ENCODE data around the gene CDX1. TPM values are rescaled to one million over a fixed set of nuclear protein-coding genes. Genes with fewer than 3 reads are reported as not detected.

CDX1 gene
- total RNA-seq = not detected

DNA sequence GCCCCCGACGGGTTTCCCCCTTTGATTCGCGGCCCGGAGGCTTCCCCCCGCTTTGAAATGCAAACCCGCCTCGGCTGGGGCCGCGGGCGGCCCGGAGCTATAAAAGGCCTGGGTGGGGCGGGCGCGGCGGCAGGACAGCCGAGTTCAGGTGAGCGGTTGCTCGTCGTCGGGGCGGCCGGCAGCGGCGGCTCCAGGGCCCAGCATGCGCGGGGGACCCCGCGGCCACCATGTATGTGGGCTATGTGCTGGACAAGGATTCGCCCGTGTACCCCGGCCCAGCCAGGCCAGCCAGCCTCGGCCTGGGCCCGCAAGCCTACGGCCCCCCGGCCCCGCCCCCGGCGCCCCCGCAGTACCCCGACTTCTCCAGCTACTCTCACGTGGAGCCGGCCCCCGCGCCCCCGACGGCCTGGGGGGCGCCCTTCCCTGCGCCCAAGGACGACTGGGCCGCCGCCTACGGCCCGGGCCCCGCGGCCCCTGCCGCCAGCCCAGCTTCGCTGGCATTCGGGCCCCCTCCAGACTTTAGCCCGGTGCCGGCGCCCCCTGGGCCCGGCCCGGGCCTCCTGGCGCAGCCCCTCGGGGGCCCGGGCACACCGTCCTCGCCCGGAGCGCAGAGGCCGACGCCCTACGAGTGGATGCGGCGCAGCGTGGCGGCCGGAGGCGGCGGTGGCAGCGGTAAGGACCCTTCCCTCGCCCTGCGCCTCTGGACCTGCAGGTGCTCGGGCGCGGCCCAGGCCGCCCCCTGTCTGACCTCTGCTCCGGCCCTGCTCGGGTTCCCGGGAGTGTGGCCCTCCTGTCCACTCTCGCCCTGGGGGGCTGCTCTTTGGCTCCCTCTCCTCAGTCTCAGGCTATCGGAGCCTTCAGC lies at the start of gene CDX1:
Gene CDX1, plus strand, starts transcription at position 129 of the 862 bp plus-strand sequence. Its CDS starts 99 bp downstream, at position 228.
- ChIA-PET POLR2A (no interaction called here), CTCF (interaction anchor here (1.5 kb wide), 1 partner anchor 52 kb away, joined by 3 read pairs; no protein-coding TSS in a partner anchor)

DNA sequence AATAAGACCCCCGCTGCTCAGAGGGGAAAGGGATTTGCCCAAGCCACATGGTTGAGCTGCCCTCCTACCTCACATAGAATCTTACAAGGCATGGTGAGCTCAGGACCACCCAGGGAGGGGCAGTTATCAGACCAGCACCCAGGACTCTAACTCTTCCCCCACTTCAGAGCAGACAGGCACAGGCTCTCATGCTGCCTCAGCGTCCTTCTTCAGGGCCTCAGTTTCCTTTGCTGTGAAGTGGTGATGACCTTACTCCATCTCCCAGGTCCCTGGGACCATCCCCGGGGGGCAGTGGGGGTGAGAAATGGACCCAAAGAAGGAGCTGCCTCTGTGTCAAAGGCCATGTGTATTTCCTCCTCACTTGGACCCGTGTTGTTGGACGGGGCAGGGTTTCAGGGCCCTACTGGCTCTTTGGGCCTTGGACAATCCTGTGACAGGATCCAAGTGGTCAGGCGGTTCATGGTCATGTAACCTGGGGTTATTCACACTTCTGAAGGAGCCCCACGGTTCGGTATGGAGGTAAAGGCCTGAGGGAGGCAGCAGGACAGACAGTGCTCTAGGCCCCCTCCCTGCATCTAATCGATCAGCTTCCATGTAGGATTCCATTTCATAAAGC lies 48.5 kb upstream of the CDX1 start:
- ChIA-PET POLR2A (interaction anchor here (0.5 kb wide), 1 partner anchor 386 kb away, joined by 3 read pairs; no protein-coding TSS in a partner anchor), CTCF (interaction anchor here (1.5 kb wide), 1 partner anchor 100 kb away, joined by 5 read pairs; no protein-coding TSS in a partner anchor)

GRCh38 chr5:150118561-150119229 lies 47.9 kb upstream of the CDX1 start:
- POLR2A ChIA-PET = interaction anchor here (0.5 kb wide), 1 partner anchor 387 kb away, joined by 3 read pairs; no protein-coding TSS in a partner anchor
- CTCF ChIA-PET = interaction anchor here (1.5 kb wide), 1 partner anchor 100 kb away, joined by 5 read pairs; no protein-coding TSS in a partner anchor

DNA sequence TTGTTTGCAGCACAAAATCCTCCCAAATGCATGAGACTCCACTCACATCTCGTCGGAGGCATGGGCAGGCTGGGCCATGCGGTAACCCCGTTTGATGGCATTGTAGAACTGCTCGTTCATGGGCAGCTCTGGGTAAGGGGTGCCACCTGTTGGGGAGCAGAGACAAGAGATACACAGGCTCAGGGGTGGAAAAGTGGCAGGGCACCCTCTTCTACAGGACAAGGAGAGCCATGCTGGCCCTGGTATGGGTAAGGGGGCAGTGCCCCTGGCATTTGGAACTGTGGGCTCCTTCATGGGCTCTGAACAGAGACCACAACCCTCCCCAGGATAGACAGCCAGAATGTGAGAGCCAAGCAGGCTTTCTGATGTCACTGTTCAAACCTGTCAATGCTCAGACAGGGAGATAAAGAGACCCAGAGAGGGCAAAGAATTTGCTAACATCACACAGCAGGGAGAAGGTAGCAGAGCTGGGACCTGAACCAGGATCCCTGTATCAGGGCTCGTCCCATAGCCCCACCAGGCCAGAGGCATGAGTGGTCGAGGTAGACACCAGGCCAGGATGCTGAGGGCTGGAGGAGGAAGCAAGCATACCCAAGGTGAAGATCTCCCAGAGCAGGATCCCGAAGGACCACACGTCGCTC lies 47.0 kb upstream of the CDX1 start:
- ChIA-PET CTCF (interaction anchor here (1.5 kb wide), 1 partner anchor 99 kb away, joined by 5 read pairs; no protein-coding TSS in a partner anchor), POLR2A (no interaction called here)

- CTCF ChIA-PET = no interaction called here
- POLR2A ChIA-PET = no interaction called here
These were observed 46.5 kb upstream of the CDX1 start for GRCh38 chr5:150120062-150120441.

GRCh38 chr5:150120617-150121447 lies 45.7 kb upstream of the CDX1 start:
- CTCF ChIA-PET = no interaction called here
- POLR2A ChIA-PET = no interaction called here

GRCh38 chr5:150121448-150122157 lies 45.0 kb upstream of the CDX1 start:
- CTCF ChIA-PET = interaction anchor here (0.9 kb wide), 1 partner anchor 97 kb away, joined by 4 read pairs; no protein-coding TSS in a partner anchor
- POLR2A ChIA-PET = no interaction called here

DNA sequence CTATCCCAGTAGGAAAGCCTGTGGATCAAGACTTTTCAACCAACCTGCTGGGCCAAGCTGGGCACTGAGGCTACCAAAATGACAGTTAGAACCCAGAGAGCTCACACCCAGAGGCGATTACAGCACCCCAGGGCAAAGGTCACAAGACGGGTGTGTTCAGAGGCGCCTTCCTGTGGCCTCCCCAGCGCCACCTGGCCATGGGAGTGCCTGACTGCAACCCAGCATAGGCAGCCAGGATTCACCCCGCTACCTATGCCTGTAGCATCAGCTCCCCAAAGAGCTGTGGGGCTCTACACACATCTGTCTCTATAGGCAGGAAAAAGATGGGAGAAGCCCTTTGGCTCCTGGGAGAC lies 44.4 kb upstream of the CDX1 start:
- POLR2A ChIA-PET = no interaction called here

DNA sequence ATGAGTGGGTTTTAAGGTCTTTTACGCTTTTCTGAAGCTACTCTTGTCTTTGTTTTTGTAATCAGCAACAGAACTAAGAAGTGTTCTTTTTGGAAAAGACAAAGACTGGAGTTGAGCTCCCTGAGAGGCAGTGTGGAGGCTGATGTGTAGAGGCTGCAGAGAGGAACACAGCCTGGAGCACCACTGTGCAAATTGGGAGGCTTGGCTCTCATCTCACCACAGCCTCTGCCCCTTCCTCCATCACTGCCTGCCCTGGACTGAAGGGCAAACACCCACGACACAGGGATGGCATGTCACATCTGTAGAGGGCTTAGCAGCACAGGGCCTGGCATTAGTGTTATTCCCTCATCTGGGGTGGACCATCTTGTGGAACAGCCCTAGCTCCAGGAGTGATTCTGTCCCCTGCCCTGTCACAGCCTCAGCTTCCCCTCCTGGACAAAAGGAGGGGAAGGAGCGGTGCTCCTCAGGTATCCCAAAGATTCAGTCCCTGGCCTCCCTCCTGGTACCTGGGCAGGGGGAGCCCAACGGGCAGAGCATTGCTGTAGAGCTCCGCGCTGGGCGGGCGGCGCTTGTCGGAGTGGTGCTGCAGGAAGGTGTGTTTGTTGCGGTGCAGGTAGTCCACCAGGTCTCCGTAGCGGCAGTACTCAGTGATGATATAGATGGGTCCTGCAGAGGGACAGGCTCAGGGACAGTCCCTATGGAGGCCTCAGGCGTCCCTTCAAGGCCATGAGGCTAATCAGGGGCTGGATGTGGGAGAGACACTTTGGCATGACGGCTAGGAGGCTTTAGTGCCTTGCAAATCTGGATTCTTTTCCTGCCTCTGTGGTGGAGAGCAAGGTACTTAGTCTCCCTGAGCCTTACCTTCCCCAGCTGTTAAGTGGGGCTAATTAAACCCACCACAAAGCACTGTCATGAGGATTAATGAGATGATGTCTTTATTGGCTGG lies 43.8 kb upstream of the CDX1 start:
- CTCF ChIA-PET = interaction anchor here (0.9 kb wide), 2 partner anchors 8 to 95 kb away, joined by 3 to 4 read pairs; no protein-coding TSS in a partner anchor

More for the DNA sequence above, 44.4 kb upstream of the CDX1 start:
- CTCF ChIA-PET = interaction anchor here (0.9 kb wide), 1 partner anchor 96 kb away, joined by 4 read pairs; no protein-coding TSS in a partner anchor

DNA sequence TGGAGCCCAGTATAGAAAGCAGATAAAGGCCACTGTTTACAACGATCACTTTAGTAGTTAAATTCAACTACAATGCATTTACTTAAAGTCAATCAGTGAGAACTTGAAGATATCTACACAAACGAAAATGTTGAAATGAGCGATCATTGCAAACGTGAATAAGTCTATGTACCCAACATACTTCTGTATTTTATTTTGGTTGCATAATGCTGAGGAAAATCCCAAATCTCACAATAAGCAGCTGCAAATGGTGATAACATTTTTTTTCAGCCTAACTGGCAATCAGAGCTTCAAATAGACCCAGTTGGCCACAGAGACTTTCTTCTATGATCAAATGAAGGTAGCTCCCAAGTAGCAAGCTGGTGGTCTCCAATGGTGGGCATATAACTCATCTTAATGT lies 43.0 kb upstream of the CDX1 start:
- CTCF ChIA-PET = interaction anchor here (0.9 kb wide), 1 partner anchor 9 kb away, joined by 3 read pairs; no protein-coding TSS in a partner anchor
- POLR2A ChIA-PET = no interaction called here

More for the DNA sequence above, 43.8 kb upstream of the CDX1 start:
- POLR2A ChIA-PET = no interaction called here

DNA sequence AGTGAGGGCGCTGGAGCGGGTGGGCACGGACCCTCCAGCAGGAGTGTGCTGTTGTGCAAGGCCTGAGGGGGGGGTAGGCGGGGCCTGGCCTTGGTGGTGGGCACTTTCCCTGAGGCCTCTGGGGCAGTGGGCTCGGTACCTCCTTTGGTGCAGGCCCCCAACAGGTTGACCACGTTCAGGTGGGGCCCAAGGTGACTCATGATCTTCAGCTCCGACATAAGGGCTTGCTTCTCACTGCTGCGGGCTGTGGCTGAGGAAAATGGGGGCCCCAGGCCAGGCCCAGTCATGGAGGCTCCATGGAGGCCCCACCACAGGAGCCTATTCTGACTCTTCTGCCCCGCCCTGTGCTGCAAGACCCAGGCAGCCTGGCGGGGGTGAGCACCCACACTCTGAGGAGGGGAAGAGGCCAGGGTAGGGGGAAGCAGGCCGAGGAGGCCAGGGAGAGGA lies 42.4 kb upstream of the CDX1 start:
- POLR2A ChIA-PET = no interaction called here
- CTCF ChIA-PET = interaction anchor here (0.9 kb wide), 1 partner anchor 9 kb away, joined by 3 read pairs; no protein-coding TSS in a partner anchor

DNA sequence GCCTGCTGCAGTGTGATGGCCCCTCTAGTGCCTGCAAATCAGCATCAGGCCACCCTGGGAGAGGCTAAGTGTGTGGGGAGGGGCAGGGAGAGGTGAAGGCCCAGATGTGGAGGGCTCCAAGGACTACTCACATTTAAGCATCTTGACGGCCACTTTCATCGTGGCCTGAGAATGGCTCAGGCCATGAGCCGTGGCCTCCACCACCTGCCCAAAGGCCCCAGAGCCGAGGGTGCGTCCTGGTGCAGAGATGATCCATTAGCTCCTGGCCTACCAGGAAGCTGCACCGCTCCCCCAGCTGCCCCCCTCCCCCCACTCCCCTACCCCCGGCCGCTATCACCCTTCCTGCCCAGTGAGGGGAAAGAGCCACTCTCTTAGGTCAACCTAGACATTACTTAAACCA lies 42.0 kb upstream of the CDX1 start:
- ChIA-PET POLR2A (no interaction called here), CTCF (no interaction called here)

DNA sequence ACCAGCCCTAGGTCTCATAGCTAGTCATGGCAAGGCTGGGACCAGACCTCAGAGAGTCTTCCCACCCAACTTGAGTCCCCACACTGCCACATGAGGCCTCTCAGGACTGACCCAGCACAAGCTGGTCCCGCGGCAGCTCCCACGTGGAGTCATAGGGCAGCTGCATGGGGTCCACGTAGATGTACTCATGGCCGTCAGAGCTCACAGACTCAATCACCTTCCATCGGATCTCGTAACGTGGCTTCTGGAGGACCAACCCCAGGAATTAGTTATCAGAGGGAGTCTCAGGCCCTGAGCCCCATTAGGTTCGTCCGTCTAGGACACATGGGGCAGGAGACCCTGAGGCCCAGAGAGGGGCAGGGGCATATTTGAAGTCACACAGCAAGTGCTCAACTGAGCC lies 41.2 kb upstream of the CDX1 start:
- POLR2A ChIA-PET = no interaction called here
- CTCF ChIA-PET = no interaction called here

- ChIA-PET CTCF (interaction anchor here (1.0 kb wide), 1 partner anchor 92 kb away, joined by 3 read pairs; no protein-coding TSS in a partner anchor), POLR2A (no interaction called here)
These were observed 40.2 kb upstream of the CDX1 start for GRCh38 chr5:150126199-150126920.

GRCh38 chr5:150126921-150127265 lies 39.7 kb upstream of the CDX1 start:
- ChIA-PET CTCF (no interaction called here), POLR2A (no interaction called here)

- ChIA-PET POLR2A (no interaction called here), CTCF (interaction anchor here (0.6 kb wide), 1 partner anchor 209 kb away, joined by 3 read pairs; no protein-coding TSS in a partner anchor)
These were observed 37.1 kb upstream of the CDX1 start for GRCh38 chr5:150129454-150129812.
